Measurements from ENCODE around the gene RCSD1. TPM values are rescaled to one million over a fixed set of nuclear protein-coding genes. Genes with fewer than 3 reads are reported as not detected.
A peak's percentile ranks its signal among the peaks of the same experiment; 100 is the strongest.

RCSD1 gene
- total and polyA plus RNA-seq, 2 of the 13 experiments (the other 11 are each of a cell fraction or from before 2014, with no cell fraction given), result not detected

- TF ChIP-seq ZNF382 (CRISPR knock-in tag; IDR thresholded peaks at IDR 0.05; ENCODE audit: borderline replicate concordance) (no peak), SP4 (CRISPR knock-in tag; IDR thresholded peaks at IDR 0.05) (no peak), HIVEP1 (CRISPR knock-in tag; IDR thresholded peaks at IDR 0.05) (no peak), ZNF296 (CRISPR knock-in tag; conservative IDR thresholded peaks at IDR 0.05) (no peak), SUZ12 (IDR thresholded peaks at IDR 0.05; ENCODE audit: low read depth, low read length) (no peak), ZNF792 (CRISPR knock-in tag; IDR thresholded peaks at IDR 0.05) (0 out of 2 replicates have a peak, but pooled peaks have one; percentile 42), HOXA3 (CRISPR knock-in tag; IDR thresholded peaks at IDR 0.05) (peak; percentile 78), ARNTL (CRISPR knock-in tag; IDR thresholded peaks at IDR 0.05) (peak; percentile 27; the same call in 1 of the 2 replicates), SMAD1 (CRISPR knock-in tag; IDR thresholded peaks at IDR 0.05; ENCODE audit: borderline replicate concordance, low read depth) (no peak), ZNF432 (CRISPR knock-in tag; IDR thresholded peaks at IDR 0.05; ENCODE audit: borderline replicate concordance) (0 out of 2 replicates have a peak, but pooled peaks have one; percentile 26), REL (CRISPR knock-in tag; conservative IDR thresholded peaks at IDR 0.05) (peak; percentile 95), HNF1B (CRISPR knock-in tag; IDR thresholded peaks at IDR 0.05) (peak; percentile 30; the same call in 1 of the 2 replicates), CBX2 (IDR thresholded peaks at IDR 0.05; ENCODE audit: low read depth, low read length) (no peak), CBX2 (CRISPR knock-in tag; IDR thresholded peaks at IDR 0.05; ENCODE audit: low read depth) (0 out of 2 replicates have a peak, but pooled peaks have one; percentile 66), ZNF34 (CRISPR knock-in tag; IDR thresholded peaks at IDR 0.05; ENCODE audit: borderline replicate concordance) (no peak; the same call in 1 of the 2 replicates), TOPORS (CRISPR knock-in tag; IDR thresholded peaks at IDR 0.05) (no peak; the same call in none of the 2 replicates), ZBTB49 (CRISPR knock-in tag; IDR thresholded peaks at IDR 0.05; ENCODE audit: borderline replicate concordance) (no peak), CENPBD1 (CRISPR knock-in tag; IDR thresholded peaks at IDR 0.05; ENCODE audit: borderline replicate concordance, low read depth) (no peak; the same call in 1 of the 2 replicates), NR2F1 (CRISPR knock-in tag; IDR thresholded peaks at IDR 0.05) (peak; percentile 18 to 58; a peak in 2 of 4 replicates), YEATS4 (CRISPR knock-in tag; IDR thresholded peaks at IDR 0.05; ENCODE audit: borderline replicate concordance) (peak; percentile 95), ZHX1 (CRISPR knock-in tag; IDR thresholded peaks at IDR 0.05; ENCODE audit: low read depth) (no peak), NFIC (IDR thresholded peaks at IDR 0.05; ENCODE audit: low read length) (peak; percentile 62; the same call in 1 of the 2 replicates), ZKSCAN8 (CRISPR knock-in tag; IDR thresholded peaks at IDR 0.05; ENCODE audit: borderline replicate concordance) (no peak)
These were observed 84.6 kb downstream of the RCSD1 start (continued) for GRCh38 chr1:167714439-167715156.
